Activated T-helper 1 cell treated with anti-CD3 and anti-CD28 coated beads, Interleukin-2, amount 50 U/mL, for 16 hours (primary cell): ENCODE data around the gene YWHAQ.
"Not testable (repeated sequence)": the region's sequence is repeated elsewhere in the genome, so short reads cannot be mapped to it uniquely, and the experiment has no call there.

Experiments
- DNase-seq, 2 donors: peaks; one replicate each; pipeline ENCODE4 v3.0.0-alpha.2; 2020; ENCODE audit warnings: low read depth in 1 of 2, low spot score in 1 of 2

YWHAQ gene

DNA sequence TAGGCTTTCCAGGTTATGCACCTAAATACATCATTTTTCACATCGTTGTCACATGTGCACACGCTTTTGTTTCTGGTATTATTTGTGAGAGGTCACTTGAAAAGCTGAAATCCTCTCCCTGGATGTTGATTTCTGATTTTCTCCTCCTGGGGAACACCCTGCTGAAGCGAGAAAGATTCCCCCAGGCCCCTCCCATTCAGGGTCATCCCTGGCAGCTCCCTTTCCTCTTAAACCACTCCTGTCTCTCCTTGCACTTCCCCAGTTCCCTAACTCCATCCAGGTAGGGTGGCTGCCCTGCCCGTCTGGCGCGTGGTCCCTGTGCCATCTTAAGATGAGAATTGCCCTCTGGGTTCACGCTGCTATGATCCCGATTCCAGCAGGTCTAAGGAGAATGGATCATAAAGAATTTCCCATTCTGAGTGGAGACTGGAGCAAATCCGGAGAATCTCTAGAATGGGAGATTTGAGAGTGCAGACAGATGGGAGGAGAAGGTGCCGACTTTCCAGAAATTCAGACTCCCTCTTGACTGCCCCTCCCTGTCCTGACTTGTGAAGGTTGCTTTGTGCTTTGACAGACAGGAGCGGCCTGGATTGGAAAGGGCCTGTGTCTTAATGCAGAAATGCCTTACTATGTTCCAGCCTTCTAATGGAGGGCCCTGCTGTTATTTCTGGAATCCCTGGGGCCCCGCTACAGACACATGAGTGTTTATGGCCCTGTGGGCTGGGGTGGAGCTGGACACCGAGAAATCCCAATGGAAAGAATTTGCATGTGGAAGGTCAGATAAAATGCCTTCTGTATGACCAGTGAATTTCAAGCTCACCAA, 1.3 kb upstream of the YWHAQ start:
- no peak for DNase-seq

DNA sequence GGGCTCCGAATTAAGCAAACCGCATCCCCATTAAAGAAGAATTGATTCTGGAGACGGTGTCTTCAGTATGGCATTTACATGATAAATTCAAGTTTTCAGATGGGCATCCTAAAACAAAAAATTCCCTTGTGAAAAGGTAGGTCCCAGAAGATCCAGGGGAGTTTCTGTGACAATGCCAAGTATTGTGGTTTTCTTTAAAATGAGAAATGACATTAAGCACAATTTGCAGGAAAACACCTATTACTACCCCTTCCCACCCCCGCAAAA, 689 bp upstream of the YWHAQ start:
- DNase-seq: no peak

DNA sequence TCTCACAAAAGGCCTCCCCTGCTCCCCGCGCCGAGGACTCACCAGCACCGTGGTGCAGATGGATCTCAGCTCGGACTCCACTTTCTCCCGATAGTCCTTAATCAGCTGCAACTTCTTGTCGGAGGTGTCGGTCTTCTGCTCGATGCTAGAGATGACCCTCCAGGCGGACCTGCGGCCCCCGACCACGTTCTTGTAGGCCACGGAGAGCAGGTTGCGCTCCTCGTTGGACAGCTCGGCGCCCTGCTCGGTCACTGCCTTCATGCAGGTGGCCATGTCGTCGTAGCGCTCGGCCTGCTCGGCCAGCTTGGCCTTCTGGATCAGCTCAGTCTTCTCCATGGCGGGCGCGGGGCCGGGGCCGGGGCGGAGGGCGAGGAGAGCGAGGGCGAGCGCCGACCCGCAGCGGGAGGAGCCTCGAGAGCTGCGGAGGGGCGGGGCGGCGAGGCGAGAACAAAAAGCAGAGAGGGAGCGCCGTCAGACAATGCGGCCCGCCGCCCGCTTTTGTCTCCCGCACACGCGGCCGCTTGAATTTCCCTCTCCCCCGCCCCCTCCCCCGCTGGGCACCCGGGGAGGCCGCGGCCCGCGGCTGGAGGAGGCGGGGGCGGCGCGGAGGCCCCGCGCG, 571 bp downstream of the YWHAQ start:
- peak; percentile 45 to 67 for DNase-seq

DNA sequence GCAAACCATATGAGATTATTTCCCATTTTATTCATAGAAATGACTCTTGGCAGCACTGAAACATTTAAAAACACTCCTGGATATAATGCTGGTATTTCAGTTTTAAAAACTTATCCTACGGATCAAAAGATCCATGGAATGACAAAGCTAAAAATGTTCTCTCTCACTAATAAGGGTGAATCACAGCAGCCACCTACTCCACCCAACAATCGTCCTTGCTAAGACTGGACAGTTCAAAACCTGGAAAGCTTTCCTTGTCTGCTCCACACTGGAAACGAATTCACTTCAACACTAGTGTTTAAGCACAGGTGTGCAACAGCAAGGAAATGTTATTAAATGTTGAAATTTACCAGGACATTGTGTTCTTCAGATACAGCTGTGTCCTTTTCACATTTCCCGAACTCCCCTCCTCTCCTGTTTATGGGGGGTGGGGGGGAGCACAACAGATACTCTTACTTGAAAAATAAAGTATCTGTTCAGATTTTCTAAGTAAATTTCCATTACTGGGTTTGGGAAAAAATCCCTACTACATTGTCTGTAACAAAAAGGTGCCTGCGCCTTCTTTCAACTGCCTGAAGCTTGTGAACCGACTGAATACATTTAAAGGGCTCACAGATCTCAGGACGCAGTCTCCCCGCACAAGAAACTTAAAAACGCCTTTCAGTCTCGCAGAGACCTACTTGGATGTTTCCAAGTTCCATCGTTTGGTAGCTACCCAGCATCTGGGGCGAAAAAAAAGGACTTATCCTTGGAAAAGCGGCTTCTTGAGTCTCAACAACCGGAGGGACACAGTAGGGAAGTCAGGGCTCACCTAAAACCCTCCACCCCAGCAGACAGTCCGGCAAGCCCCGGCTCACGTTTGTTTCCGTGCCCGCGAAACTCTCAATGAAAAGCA, 1.3 kb downstream of the YWHAQ start:
- DNase-seq: no peak

DNA sequence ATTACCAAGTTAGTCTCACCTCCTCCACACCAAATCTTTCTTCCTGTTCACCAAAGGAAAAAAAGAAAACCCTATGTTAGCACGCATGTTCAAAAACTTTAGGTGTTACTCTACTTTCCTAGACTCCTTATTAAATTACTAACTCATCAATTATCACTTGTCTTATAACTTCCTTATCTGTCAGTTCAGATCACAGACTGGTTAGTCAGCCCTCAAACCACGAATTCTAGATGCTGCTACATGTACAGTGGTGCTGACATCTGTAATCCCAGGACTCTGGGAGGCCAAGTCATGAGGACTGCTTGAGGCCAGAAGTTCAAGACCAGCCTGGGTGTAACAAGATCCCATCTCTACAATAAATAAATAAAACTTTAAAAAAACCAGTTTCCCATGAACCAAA, 3.5 kb downstream of the YWHAQ start:
- no peak for DNase-seq

DNA sequence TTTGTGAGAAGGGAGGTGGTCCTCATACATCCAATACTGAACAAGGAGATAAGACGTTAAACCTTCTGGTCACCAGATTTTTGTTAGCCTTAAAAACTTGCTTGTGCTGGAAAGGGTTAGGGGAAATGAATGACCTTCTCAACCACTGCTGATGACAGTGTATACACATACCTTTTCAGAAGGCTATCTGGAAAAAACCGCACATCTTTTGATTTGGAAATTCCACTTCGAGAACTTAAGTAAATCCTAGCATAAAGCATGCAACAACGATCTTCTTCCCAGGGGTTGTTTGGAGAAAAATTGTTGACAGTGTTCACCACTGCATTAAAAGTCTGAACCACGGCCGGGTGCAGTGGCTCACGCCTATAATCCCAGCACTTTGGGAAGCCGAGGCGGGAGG, 7.6 kb downstream of the YWHAQ start:
- no peak for DNase-seq

DNA sequence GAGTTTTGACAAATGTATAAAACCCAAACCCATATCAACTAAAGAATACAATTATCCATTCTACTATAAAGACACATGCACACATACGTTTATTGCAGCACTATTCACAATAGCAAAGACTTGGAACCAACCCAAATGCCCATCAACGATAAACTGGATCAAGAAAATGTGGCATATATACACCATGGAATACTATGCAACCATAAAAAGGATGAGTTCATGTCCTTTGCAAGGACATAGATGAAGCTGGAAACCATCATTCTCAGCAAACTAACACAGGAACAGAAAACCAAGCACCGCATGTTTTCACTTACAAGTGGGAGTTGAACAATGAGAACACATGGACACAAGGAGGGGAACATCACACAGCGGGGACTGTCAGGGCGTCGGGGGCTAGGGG, 9.1 kb downstream of the YWHAQ start:
- not testable (repeated sequence) for DNase-seq

DNA sequence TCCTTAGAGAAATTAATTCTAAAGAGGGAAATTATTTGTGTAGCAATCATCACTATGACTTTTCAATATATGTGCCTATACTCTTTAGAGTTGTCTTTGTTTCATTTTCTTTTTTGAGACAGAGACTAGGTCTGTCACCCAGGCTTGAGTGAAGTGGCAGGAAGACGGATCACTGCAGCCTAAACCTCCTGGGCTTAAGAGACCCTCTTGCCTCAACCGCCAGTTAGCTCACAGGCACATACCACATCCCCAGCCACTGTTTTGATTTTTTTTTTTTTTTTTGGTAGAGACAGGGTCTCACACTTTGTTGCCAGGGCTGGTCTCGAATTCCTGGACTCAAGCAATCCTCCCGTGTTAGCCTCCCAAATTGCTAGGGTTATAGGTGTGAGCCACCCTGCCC, 12.4 kb downstream of the YWHAQ start:
- no peak for DNase-seq

DNA sequence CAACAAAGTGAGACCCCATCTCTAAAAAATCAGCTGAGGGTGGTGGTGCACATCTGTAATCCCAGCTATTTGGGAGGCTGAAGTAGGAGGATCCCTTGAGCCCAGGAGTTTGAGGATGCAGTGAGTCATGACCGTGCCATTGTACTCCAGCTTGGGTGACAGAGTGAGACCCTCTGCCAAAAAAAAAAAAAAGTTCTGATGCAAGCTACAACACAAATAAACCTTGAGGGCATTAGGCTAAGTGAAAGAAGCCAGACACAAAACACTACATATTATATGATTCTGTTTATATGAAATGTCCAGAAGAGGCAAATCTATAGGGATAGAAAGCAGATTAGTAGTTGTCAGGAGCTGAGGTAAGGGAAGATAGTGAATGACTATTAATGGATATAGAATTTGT, 13.0 kb downstream of the YWHAQ start:
- DNase-seq: no peak

DNA sequence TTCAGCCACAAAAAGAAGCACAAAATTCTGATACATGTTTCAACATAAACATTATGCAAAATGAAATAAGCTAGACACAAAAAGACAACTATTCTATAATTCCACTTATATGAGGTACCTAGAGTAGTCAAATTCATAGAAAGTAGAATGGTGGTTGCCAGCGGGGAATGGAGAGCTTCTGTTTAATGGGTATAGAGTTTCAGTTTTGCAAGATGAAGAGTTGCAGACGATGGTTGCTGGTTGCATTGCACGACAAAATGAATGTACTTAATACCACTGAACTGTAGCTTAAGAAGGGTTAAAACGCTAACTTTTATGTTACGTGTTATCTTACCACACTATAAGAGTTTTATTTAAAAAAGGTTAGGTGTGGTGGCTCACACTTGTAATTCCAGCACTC, 13.5 kb downstream of the YWHAQ start:
- DNase-seq: no peak

DNA sequence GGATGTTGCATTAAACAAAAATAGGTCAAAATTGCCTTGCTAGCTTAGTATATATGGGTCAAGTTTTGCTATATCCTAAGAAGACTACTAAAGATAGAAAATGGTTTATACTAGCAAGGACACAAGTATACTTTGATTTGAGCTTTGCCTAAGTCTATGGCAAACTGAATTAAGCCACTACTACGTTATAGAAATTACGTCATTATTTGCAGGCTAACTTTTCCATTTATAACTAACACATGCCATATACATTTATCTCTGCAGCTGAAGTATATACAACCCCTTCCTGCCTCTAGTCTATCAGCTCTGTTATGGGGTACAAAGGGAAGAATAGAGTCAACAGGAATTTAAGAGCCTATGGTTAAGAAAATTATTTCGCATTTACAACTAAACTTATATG, 16.2 kb downstream of the YWHAQ start:
- no peak for DNase-seq

DNA sequence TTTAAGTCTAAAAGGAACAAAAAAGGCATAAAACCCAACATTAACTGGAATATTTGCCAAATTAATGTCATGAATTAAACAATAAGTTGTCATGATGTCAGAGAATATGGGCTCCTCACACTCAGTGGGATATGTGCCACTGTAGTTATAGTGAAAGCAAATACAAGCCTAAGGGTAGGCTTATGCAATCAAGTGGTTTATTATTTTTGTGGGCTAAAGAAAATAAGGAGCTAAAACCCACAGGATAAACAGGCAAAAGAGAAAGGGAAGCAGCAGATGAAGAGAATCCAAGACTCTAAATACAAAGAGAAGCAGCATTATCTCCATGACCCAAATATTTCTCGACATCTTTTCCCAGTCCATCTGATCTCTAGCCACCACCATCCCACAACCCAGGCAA, 17.5 kb downstream of the YWHAQ start:
- DNase-seq: no peak

DNA sequence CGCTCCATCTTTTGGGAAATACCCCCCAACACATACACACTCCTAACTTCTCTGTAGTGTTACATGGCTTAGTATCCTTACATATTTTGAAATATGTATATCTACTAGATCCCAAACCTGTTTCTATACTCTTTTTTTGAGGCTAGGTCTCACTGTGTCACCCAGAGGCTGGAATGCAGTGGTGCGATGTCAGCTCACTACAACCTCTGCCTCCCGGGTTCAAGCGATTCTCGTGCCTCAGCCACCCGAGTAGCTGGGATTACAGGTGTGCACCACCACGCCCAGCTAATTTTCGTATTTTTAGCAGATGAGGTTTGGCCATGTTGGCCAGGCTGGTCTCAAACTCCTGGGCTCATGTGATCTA, 19.3 kb downstream of the YWHAQ start:
- not testable (repeated sequence) for DNase-seq

DNA sequence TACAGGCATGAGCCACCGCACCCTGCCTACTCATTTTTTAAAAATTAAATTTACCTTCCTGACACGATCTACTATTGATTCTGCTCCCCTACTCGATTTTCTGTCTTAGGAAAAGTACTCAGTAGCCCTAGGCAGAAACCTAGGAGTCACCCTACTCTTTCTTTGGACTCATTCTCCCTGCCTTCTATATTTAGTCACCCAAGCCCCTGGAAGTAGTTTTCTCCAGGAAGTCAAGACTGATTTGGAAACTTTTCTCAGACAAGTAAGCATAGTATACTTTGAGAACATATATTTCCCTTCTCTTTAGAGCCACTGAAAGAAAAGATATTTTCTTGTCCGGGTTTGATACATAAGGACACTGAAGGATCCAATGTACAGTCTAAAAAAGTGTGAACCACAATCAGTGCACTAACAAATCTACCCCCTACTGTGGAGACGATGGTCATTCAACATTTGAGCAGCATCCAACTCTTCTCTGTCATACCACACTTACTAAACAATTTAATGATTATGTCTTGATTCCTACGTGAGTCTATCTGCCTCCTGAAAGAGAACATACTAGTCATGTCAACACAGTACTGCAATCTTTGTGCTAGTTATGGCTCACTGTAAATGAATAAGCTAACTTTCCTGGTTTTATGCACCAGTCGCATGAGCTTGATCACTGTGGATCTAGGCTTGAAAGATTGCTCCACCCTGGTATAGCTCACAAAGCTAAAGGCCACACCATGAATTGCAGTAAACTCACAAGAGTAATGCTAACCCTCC, 19.8 kb downstream of the YWHAQ start:
- DNase-seq: no peak

DNA sequence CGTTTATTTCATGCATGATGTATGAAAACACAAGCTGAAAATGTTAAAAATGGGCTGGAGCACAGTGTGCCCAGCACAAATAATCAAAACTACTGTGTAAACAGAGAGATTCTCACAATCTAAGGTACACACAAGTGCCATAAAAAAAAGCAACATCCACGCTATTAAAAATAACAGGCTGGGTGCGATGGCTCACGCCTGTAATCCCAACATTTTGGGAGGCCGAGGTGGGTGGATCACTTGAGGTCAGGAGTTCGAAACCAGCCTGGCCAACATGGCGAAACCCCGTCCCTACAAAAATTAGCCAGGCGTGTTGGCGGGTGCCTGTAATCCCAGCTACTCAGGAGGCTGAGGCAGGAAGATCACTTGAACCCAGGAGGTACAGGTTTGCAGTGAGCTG, 22.3 kb downstream of the YWHAQ start:
- not testable (repeated sequence) for DNase-seq

DNA sequence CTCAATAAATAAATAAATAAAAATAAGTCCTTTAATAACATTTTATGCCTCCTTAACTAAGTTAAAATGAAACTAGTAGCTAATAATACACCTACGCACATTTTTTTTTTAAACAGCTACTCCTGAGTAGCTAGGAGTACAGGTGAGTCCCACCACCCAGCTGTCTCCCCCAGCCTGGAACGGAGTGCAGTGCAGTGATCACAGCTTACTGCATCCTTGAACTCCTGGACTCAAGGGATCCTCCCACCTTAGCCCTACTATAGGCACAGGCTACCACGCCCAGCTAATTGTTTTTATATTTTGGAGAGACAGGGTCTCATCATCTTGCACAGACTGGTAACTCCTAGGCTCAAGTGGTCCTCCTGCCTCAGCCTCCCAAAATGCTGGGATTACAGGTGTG, 28.4 kb downstream of the YWHAQ start:
- DNase-seq: no peak

DNA sequence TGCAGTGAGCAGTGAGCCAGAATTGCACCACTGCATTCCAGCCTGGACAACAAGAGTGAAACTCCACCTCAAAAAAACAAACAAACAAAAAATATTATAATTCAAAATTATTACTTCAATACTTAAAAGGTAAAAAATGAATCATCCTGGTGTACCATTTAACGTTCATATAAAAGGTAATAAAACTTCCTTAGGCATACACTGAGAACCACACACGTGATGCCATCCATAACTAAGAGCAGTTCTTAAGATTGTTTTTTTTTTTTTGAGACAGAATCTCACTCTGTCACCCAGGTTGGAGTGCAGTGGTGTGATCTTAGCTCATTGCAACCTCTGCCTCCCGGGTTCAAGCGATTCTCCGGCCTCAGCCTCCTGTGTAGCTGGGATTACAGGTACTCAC, 29.4 kb downstream of the YWHAQ start:
- DNase-seq: no peak

DNA sequence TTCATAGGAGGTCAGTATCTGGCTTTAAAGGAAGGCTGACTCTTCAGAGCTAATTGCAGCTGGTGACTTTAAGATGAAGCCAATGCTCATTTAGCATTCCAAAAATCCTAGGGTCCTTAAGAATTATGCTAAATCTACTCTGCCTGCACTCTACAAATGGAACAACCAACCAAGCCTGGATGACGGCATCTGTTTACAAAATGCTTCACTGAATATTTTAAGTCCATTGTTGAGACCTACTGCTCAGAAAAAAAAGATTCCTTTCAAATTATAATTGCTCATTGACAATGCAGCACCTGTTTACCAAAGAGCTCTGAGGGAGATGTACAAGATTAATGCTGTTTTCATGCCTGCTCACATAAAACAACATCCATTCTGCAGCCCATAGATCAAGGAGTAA, 31.4 kb downstream of the YWHAQ start:
- DNase-seq: no peak

DNA sequence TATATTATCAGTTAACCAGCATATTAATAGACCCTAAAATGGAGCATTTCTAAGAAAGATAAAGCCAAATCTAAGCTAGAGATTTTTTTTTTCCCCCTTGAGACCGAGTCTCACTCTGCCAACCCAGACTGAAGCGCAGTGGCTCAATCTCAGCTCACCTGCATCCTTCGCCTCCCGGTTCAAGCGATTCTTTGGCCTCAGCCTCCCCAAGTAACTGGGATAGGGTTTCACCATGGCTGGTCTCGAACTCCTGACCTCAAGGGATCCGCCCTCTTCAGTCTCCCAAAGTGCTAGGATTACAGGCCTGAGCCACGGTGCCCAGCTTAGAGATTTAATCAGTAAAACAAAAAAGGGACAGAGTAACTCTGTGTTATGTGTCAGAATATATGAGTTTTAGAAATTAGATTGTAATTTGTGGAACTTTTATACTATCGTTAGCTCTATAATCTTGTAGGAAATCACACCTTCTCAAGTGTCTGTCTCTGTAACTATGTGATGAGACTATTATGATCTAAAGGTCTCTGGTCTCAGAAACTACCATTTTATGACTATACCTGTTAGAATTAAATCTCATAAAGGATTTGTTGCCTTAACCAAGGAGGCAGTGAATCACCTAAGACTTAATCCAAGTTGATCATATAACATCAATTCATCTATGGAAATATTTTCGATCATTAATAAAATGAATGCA, 34.0 kb downstream of the YWHAQ start:
- no peak for DNase-seq

DNA sequence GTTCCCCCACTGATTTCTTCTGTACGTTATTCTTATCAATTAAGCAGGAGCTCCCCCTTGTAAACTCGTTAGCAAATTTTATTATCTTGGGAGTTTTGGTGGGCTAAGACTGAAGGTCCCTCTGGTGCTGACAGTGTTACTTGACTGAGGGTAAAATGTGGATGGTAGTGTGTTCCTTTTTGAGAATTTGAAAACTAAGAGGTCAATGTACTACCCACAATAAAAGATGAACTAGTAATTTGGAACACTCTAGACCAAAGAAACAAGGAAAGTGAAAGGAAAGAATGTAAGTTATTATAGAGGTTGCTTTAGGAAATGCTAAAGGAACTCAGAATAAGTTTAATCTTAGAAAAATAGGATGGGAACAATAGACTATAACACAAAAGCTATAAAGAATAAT, 35.1 kb downstream of the YWHAQ start:
- DNase-seq: no peak

DNA sequence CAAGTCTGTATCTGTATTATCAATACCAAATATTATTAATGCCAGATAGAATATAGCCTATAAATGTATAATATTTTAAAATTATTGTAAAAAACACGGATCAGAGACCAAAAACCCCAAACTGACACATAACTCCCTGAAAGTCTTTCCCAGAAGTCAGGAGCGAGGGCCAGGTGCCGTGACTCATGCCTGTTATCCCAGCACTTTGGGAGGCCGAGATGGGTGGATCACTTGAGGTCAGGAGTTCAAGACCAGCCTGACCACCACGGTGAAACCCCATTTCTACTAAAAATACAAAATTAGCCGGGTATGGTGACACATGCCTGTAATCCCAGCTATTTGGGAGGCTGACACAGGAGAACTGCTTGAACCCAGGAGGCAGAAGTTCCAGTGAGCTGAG, 35.5 kb downstream of the YWHAQ start:
- not testable (repeated sequence) for DNase-seq
